BLaER1 (cell line): ENCODE measurements around the gene RIMKLA.

Source experiments
- H3K27ac ChIP-seq: shearing (Covaris generic); formaldehyde crosslinking; 2 replicates; pipeline ENCODE4 v1.8.1; 2022
- H3K27me3 ChIP-seq: shearing (Covaris generic); formaldehyde crosslinking; 2 replicates; pipeline ENCODE4 v1.8.1; 2022
- H3K36me3 ChIP-seq: shearing (Covaris generic); formaldehyde crosslinking; 2 replicates; pipeline ENCODE4 v1.8.1; 2022
- H3K4me1 ChIP-seq: shearing (Covaris generic); formaldehyde crosslinking; 2 replicates; pipeline ENCODE4 v1.8.1; 2022
- H3K4me2 ChIP-seq: shearing (Covaris generic); formaldehyde crosslinking; 2 replicates; pipeline ENCODE4 v1.8.1; 2022
- H3K4me3 ChIP-seq: shearing (Covaris generic); formaldehyde crosslinking; 2 replicates; pipeline ENCODE4 v1.8.1; 2022
- H3K9ac ChIP-seq: shearing (Covaris generic); formaldehyde crosslinking; 2 replicates; pipeline ENCODE4 v1.8.1; 2022
- H3K9me3 ChIP-seq: shearing (Covaris generic); formaldehyde crosslinking; 2 replicates; pipeline ENCODE4 v1.8.1; 2022
- H4K20me1 ChIP-seq: shearing (Covaris generic); formaldehyde crosslinking; 2 replicates; pipeline ENCODE4 v1.8.1; 2022
- Cebpa-rat ChIP-seq: shearing (Covaris generic); IDR thresholded peaks from 2 replicates; pipeline ENCODE4 v1.8.1; 2022

RIMKLA gene

DNA sequence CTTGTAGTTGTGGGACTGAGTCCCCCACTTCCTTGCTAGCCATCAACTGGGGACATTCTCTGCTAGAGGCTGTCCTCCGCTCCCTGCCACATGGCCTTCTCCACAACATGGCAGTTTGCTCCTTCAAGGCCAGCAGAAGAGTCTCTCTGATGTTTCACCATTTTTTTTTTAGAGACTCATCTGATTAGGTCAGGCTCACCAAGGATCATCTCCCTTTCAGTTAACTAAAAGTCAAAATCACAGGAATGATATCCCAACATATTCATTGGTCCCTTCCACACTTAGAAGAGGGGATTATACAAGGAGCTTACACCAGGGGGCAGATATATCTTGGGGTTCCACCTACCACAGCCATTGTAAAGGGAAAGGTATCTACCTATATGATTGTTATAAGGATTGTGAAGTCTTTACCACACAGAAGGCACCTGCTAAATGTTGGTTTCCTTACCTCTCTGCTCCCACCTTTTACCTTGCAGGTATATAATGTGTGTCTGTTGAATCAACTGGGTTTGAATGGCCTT is 23.3 kb downstream of the RIMKLA start:
- Histone ChIP-seq H3K27me3 (no peaks in the 10 kb centered on the region), H3K4me2 (no peak overlapping the region), H3K27ac (no peak overlapping the region), H4K20me1 (no peaks in the 10 kb centered on the region), H3K4me1 (no peaks in the 10 kb centered on the region), H3K9ac (no peak overlapping the region), H3K4me3 (no peak overlapping the region), H3K9me3 (no peaks in the 10 kb centered on the region), H3K36me3 (peaks cover 29% of the 10 kb centered on the region)
- no peak for TF ChIP-seq Cebpa-rat

DNA sequence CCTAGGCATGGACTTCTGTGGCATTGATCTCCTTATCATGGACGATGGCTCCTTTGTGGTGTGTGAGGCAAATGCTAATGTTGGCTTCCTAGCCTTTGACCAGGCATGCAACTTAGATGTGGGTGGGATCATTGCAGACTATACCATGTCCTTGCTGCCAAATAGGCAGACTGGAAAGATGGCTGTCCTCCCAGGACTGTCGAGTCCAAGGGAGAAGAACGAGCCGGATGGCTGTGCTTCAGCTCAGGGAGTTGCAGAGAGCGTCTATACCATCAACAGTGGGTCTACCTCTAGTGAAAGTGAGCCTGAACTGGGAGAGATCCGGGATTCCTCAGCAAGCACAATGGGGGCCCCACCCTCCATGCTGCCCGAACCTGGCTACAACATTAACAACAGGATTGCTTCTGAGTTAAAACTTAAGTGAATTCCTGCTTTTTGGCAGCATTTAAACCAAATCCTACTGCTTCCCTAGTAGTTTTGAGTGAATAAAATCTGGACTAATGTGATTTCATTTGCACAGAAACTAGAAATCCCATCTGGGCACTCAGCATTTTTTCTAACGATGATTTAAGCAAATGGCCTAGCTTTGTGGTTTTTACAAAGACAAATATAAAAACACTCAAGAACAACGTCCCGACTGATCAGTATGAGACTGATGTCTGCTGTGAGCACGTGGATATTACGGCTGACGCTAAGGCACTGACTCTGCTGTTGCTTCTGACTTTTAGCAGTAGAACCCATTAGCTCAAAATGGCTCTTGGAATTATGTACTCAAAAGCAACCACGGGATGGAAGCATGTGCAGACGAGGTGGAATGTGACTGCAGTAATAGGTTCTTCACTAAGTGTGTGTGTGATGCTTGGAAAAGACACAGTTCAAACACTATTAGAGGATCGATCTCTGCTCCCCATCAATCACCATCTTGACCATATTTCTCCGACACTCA is 34.2 kb downstream of the RIMKLA start:
- Histone ChIP-seq H3K4me3 (no peak overlapping the region), H3K9ac (no peak overlapping the region), H4K20me1 (no peaks in the 10 kb centered on the region), H3K4me2 (no peak overlapping the region), H3K4me1 (no peaks in the 10 kb centered on the region), H3K9me3 (no peaks in the 10 kb centered on the region), H3K27ac (no peak overlapping the region), H3K36me3 (peaks cover 15% of the 10 kb centered on the region; the same call in 1 of the 2 replicates), H3K27me3 (no peaks in the 10 kb centered on the region)
- no peak for TF ChIP-seq Cebpa-rat

DNA sequence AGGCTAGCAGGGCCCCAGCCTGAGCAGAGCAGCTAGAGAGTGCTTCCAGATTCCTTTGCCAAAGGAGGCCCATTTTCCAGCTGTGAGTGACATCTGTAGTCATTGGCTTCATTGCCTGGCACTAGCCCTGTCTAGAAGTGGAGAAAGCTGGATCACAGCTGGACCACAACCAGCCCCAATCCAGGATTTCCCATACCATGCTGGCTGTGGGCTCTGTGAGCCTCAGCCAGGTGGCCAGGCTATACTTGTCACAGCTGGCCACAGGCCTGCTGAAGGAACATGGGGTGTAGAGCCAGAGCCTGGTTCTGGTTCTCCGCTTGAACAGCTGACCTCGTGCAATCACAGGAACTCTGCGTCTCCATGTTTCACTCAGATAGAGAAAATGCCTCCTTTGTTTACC is 36.6 kb downstream of the RIMKLA start:
- no peaks in the 10 kb centered on the region for H3K9me3 ChIP-seq
- H3K27ac ChIP-seq, result no peak overlapping the region
- no peak overlapping the region for H3K9ac ChIP-seq
- H3K4me1 ChIP-seq, result no peaks in the 10 kb centered on the region
- H4K20me1 ChIP-seq, result no peaks in the 10 kb centered on the region
- no peak overlapping the region for H3K4me3 ChIP-seq
- no peak for TF ChIP-seq Cebpa-rat
- H3K36me3 ChIP-seq, result peaks cover 15% of the 10 kb centered on the region; the same call in 1 of the 2 replicates
- H3K27me3 ChIP-seq, result no peaks in the 10 kb centered on the region
- H3K4me2 ChIP-seq, result no peak overlapping the region

DNA sequence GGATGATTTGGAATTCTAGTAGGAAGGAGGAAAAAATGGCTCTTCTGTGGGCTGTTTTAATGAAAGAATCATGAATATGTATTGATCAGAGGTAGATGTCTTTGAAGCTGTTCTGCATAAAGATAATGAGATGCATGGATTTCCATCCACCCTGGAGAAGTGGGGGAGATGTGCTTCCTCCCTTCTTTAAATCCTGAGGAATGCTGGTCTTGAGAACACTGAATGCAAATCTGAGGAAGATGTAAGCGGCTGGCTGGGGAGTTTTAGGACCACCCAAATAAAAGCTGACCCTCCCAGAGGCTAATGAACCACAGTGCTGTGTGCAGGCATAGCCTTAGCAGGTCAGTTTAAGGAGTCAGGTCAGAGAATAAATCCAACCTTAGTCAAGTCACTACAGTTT is 37.9 kb downstream of the RIMKLA start:
- peaks cover 6% of the 10 kb centered on the region; the same call in 1 of the 2 replicates for H3K4me1 ChIP-seq
- peaks cover 15% of the 10 kb centered on the region; the same call in 1 of the 2 replicates for H3K36me3 ChIP-seq
- no peak overlapping the region for H3K27ac ChIP-seq
- no peak overlapping the region for H3K4me2 ChIP-seq
- no peaks in the 10 kb centered on the region for H3K27me3 ChIP-seq
- no peaks in the 10 kb centered on the region for H3K9me3 ChIP-seq
- no peak overlapping the region for H3K9ac ChIP-seq
- no peak for TF ChIP-seq Cebpa-rat
- no peaks in the 10 kb centered on the region for H4K20me1 ChIP-seq
- no peak overlapping the region for H3K4me3 ChIP-seq

DNA sequence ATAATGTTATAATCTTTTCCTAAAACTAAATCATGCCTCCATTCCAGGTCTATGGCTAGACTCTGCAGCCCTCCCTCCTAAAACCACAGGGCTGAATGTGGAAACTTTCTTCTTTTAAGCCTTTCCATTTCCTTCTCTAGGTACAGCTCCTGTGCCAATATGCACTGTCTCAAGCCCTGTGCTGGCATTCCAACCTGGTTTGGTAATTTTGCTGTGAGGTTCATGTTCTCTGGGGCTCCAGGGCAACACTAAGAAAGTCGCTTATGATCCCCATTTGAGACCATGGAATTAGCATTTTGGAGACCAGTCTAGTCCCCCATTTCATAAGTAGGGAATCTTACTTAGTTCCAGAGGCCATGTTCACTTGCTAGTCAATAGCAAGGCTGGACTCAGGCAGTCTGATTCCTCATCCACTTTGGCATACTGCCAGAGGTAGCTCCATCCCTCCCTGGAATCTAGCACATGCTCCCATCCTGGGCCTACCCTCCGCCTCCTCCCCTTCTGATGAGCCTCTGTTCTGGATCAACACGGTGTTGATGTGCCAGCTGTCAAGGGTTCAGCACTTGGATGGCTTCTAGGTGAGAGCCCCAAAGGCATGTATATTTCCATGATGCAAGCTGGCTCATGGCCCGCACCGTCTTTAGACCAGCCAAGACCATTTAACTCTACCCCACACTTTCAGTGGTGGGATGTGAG is 38.7 kb downstream of the RIMKLA start:
- Histone ChIP-seq H3K4me3 (no peak overlapping the region), H3K4me1 (peaks cover 6% of the 10 kb centered on the region; the same call in 1 of the 2 replicates), H3K36me3 (peaks cover 13% of the 10 kb centered on the region; the same call in 1 of the 2 replicates), H3K9ac (no peak overlapping the region), H3K27me3 (no peaks in the 10 kb centered on the region), H3K9me3 (no peaks in the 10 kb centered on the region), H4K20me1 (no peaks in the 10 kb centered on the region), H3K4me2 (no peak overlapping the region), H3K27ac (no peak overlapping the region)
- TF ChIP-seq Cebpa-rat, result no peak

DNA sequence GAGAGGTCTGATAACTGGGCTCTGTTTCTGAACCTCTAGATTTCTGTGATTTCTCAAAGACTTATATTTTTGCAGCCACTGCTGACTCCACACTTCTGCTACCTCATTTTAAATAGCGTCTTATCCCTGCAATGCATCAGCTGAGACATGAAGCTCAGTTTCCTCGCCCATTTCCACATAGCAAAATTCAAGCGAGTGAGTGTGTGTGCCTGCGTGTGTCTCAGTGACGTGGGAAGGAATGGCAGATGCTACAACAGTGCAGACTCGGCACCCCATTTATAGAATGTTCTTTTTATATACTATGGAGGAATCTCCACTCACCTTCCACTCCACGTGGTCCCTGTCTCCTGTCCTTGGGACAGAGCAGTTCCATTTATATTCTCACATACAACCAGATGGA is 39.5 kb downstream of the RIMKLA start:
- no peak overlapping the region for H3K27ac ChIP-seq
- no peak overlapping the region for H3K4me2 ChIP-seq
- no peaks in the 10 kb centered on the region for H3K9me3 ChIP-seq
- peaks cover 6% of the 10 kb centered on the region; the same call in 1 of the 2 replicates for H3K4me1 ChIP-seq
- no peak overlapping the region for H3K4me3 ChIP-seq
- no peak overlapping the region for H3K9ac ChIP-seq
- 0 out of 2 replicates have a peak, but pooled peaks cover 5% of the 10 kb centered on the region for H3K36me3 ChIP-seq
- TF ChIP-seq Cebpa-rat, result no peak
- H4K20me1 ChIP-seq, result no peaks in the 10 kb centered on the region
- H3K27me3 ChIP-seq, result no peaks in the 10 kb centered on the region

DNA sequence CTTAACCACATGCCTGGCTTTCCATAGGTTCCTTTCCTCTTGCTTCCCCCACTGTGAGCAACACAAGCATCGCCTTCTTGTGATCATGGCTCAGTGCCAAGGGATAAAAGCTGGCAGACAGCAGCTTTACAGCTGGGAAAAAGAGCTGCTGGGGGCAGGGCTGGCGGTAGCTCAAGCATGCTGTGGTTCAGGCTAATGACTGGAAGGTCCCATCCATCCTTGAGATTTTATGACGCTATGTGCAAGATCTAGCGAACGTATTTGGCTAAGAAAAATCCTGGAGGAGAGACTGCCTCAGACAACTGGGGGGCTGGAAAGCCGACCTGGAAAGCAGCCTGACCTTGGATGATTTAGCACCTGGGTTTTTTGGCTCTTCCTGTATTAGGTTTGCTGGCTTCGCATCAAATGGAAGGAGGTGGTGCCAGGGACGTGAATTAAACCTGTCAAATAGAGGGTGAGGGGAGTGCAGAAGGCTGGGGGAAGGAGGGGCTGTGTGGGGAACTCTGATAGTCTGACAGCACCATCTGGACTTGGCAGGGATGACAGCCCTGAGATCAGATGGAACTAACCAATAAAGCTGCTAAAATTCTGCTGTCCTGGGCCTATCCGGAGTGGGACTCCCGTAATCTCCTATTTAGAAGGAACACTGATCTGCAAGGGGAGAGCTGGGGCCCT is 40.5 kb downstream of the RIMKLA start:
- H3K9me3 ChIP-seq, result no peaks in the 10 kb centered on the region
- TF ChIP-seq Cebpa-rat, result no peak
- H3K4me2 ChIP-seq, result no peak overlapping the region
- no peaks in the 10 kb centered on the region for H4K20me1 ChIP-seq
- no peak overlapping the region for H3K27ac ChIP-seq
- H3K27me3 ChIP-seq, result no peaks in the 10 kb centered on the region
- peaks cover 6% of the 10 kb centered on the region; the same call in 1 of the 2 replicates for H3K4me1 ChIP-seq
- no peak overlapping the region for H3K4me3 ChIP-seq
- no peaks in the 10 kb centered on the region for H3K36me3 ChIP-seq
- H3K9ac ChIP-seq, result no peak overlapping the region

DNA sequence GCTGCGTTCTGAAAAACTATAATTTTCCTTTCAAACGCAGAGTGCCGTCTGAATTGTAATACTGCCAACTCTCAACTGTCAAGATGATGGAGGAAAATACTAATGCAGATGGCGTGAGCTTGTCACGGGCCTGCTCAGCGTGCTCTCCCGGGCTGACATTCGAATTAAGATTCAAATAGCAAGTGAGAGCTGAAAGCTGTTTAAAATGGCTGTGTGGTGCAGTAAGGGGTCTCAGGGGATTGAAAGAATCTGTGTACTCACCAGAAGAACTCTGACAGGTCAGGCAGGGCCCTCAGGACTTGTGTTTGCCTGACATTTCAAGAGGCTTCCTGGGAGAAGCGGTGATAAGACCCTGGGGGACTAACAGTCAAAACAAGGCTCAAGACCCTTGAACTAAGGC is 42.1 kb downstream of the RIMKLA start:
- no peaks in the 10 kb centered on the region for H3K36me3 ChIP-seq
- H3K4me1 ChIP-seq, result peaks cover 6% of the 10 kb centered on the region; the same call in 1 of the 2 replicates
- no peak for TF ChIP-seq Cebpa-rat
- H3K9ac ChIP-seq, result no peak overlapping the region
- peak overlapping the region; percentile 10; the same call in 1 of the 2 replicates for H3K4me2 ChIP-seq
- H3K27me3 ChIP-seq, result no peaks in the 10 kb centered on the region
- H4K20me1 ChIP-seq, result no peaks in the 10 kb centered on the region
- H3K4me3 ChIP-seq, result no peak overlapping the region
- H3K9me3 ChIP-seq, result no peaks in the 10 kb centered on the region
- H3K27ac ChIP-seq, result no peak overlapping the region

DNA sequence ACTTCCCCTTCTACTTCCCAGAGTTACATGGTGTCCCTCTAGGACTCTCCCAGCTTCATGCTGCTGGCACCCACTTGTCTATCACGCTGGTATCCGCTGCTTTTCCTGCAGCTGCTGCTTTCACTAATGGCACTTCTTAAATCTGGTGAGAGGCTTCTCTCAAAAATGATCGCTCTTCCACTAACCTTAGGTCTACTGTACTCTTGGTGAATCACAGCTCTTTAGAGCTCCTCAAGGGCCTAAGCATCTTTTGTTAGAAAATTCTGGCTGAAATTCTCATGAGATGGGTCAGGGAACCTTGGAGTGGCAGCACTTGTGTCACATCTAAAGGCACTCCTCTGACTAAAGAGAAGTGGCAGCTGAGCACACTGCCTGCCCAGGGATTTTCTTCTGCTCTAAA is 43.1 kb downstream of the RIMKLA start:
- Histone ChIP-seq H3K4me2 (no peak overlapping the region), H3K4me3 (no peak overlapping the region), H3K27me3 (no peaks in the 10 kb centered on the region), H4K20me1 (no peaks in the 10 kb centered on the region), H3K27ac (no peak overlapping the region), H3K36me3 (no peaks in the 10 kb centered on the region), H3K4me1 (peaks cover 6% of the 10 kb centered on the region; the same call in 1 of the 2 replicates), H3K9me3 (no peaks in the 10 kb centered on the region), H3K9ac (no peak overlapping the region)
- no peak for TF ChIP-seq Cebpa-rat
